Panc1 (cell line): ENCODE data around the gene FYN. TPM values are rescaled to one million over a fixed set of nuclear protein-coding genes. Genes with fewer than 3 reads are reported as not detected.

Experiments used
- ATAC-seq: fragments of 200-7000 bp; cut with Tn5 transposase; 2 replicates; pipeline ENCODE4 v1.9.1; 2020; ENCODE audit warnings: mild to moderate bottlenecking, moderate library complexity
- BruUV-seq: library from RNA; stranded (reverse); fragments of 400-500 nt; replicated peaks from 2 replicates; lab custom pipeline; 2021; lab: Mats Ljungman, UMichigan
- CTCF ChIA-PET: fragments of 300-600 bp; sonication (Branson Sonifier 250); formaldehyde crosslinking; loops from one replicate; lab custom pipeline; 2022; ENCODE audit warnings: antibody characterized with exemption; lab: Charles Lee
- POLR2A ChIA-PET: fragments of 300-600 bp; sonication (Branson Sonifier 250); formaldehyde crosslinking; loops from one replicate; lab custom pipeline; 2022; ENCODE audit warnings: antibody characterized with exemption; lab: Charles Lee
- DNase-seq: peaks from one replicate; pipeline ENCODE4 v3.0.0-alpha.2; 2010; ENCODE audit warnings: low read depth, low spot score
- H3K27ac ChIP-seq: 2 replicates; pipeline ENCODE4 v1.5.1; 2011; ENCODE audit warnings: mild to moderate bottlenecking, low read length, inconsistent platforms
- H3K27me3 ChIP-seq: fragments of 200-500 bp; sonication (Bioruptor generic); 2 replicates; pipeline ENCODE4 v1.6.0; 2014; ENCODE audit warnings: low read length, inconsistent platforms; ENCODE audit not compliant: control insufficient read depth, insufficient read depth
- H3K36me3 ChIP-seq: fragments of 200-500 bp; sonication (Bioruptor generic); 2 replicates; pipeline ENCODE4 v1.5.1; 2014; ENCODE audit warnings: inconsistent platforms, mild to moderate bottlenecking, low read length, moderate library complexity; ENCODE audit not compliant: control insufficient read depth, insufficient read depth
- H3K4me1 ChIP-seq: 2 replicates; pipeline ENCODE4 v1.5.1; 2011; ENCODE audit warnings: inconsistent platforms, mild to moderate bottlenecking, low read length, moderate library complexity; ENCODE audit not compliant: control insufficient read depth, insufficient read depth
- H3K4me3 ChIP-seq, 2 experiments: 2 replicates each; pipeline ENCODE4 v1.5.1; 2011 to 2012; ENCODE audit warnings: low read depth in 2 of 2, low read length in 2 of 2, mild to moderate bottlenecking in 2 of 2, inconsistent platforms in 1 of 2, moderate library complexity in 1 of 2
- H3K9me3 ChIP-seq: fragments of 200-500 bp; sonication (Bioruptor generic); 2 replicates; pipeline ENCODE4 v1.5.1; 2014; ENCODE audit warnings: low read depth, mild to moderate bottlenecking, inconsistent platforms, low read length, moderate library complexity; ENCODE audit not compliant: control insufficient read depth, insufficient read depth
- POLR2AphosphoS5 ChIP-seq: IDR thresholded peaks from 2 replicates; pipeline ENCODE4 v1.6.1; 2012; ENCODE audit warnings: mild to moderate bottlenecking, low read depth, low read length, moderate library complexity
- SIN3A ChIP-seq: IDR thresholded peaks from 2 replicates; pipeline ENCODE4 v1.6.1; 2012; ENCODE audit warnings: low read depth, mild to moderate bottlenecking, low read length, moderate library complexity, borderline replicate concordance; ENCODE audit not compliant: insufficient read depth
- TCF7L2 ChIP-seq: IDR thresholded peaks from 2 replicates; pipeline ENCODE4 v1.6.1; 2011; ENCODE audit warnings: mild to moderate bottlenecking, low read depth, low read length, inconsistent platforms
- in situ Hi-C: cut with HindIII; loops from 2 replicates; pipeline ENCODE4 v1.10.0; 2016; ENCODE audit warnings: low sequenced_read_pairs, low pct_unique_long_range_greater_than_20kb
- intact Hi-C: fragments of 100-400 bp; cut with micrococcal nuclease; formaldehyde crosslinking; loops from one replicate; pipeline ENCODE4 v1.10.0; 2022; ENCODE audit not compliant: unreplicated experiment
- total RNA-seq: library from RNA; stranded (reverse); gene quantifications from one replicate; pipeline ENCODE4 v1.2.1, GENCODE V29; 2021; ENCODE audit not compliant: unreplicated experiment
- TF ChIP-seq, protein P1 (sequence below), 2 experiments: IDR thresholded peaks; 2 replicates each; pipeline ENCODE4 v1.6.1; 2011 to 2012; ENCODE audit warnings: low read depth in 2 of 2, control low read depth in 1 of 2, low read length in 1 of 2, mild to moderate bottlenecking in 1 of 2, moderate library complexity in 1 of 2; ENCODE audit not compliant: insufficient read depth in 1 of 2
- TF ChIP-seq, protein P2 (sequence below): fragments of 450-650 bp; IDR thresholded peaks from 2 replicates; pipeline ENCODE4 v1.5.1; 2017; ENCODE audit warnings: mild to moderate bottlenecking

The FYN gene
- total RNA-seq, 1 experiment from 2014 or later: 4.2 TPM

DNA sequence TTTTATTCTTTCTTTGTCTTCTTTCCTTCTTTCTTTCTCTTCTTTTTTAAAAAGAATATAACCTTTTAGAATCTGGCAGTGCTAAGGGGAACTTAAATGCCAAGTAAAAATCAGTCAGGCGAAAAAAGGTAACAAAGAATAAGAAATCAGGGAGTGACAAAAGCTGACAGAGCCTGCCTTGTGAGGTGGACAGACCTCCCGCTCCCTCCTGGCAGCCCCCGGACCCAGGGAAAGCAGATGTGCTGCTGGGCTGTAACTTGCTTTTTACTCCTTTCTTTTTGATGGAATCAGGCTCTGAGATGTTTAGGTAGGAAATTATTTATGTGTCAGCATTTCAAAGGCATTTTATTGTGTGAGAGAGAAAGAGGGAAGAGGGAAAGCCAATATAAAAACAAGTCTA lies 172.1 kb downstream of the FYN start:
- intact Hi-C loops: no loop called here
- Histone ChIP-seq H3K4me1 (no peaks in the 10 kb centered on the region), H3K4me3 (no peak overlapping the region), H3K9me3 (no peaks in the 10 kb centered on the region), H3K36me3 (no peaks in the 10 kb centered on the region), H3K27ac (no peak overlapping the region), H3K27me3 (no peaks in the 10 kb centered on the region)
- in situ Hi-C loops: no loop called here
- TF ChIP-seq POLR2AphosphoS5: no peak
- TF ChIP-seq, protein P1, sequence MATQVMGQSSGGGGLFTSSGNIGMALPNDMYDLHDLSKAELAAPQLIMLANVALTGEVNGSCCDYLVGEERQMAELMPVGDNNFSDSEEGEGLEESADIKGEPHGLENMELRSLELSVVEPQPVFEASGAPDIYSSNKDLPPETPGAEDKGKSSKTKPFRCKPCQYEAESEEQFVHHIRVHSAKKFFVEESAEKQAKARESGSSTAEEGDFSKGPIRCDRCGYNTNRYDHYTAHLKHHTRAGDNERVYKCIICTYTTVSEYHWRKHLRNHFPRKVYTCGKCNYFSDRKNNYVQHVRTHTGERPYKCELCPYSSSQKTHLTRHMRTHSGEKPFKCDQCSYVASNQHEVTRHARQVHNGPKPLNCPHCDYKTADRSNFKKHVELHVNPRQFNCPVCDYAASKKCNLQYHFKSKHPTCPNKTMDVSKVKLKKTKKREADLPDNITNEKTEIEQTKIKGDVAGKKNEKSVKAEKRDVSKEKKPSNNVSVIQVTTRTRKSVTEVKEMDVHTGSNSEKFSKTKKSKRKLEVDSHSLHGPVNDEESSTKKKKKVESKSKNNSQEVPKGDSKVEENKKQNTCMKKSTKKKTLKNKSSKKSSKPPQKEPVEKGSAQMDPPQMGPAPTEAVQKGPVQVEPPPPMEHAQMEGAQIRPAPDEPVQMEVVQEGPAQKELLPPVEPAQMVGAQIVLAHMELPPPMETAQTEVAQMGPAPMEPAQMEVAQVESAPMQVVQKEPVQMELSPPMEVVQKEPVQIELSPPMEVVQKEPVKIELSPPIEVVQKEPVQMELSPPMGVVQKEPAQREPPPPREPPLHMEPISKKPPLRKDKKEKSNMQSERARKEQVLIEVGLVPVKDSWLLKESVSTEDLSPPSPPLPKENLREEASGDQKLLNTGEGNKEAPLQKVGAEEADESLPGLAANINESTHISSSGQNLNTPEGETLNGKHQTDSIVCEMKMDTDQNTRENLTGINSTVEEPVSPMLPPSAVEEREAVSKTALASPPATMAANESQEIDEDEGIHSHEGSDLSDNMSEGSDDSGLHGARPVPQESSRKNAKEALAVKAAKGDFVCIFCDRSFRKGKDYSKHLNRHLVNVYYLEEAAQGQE (IDR thresholded peaks at IDR 0.05; ENCODE audit: insufficient read depth in 1 of 2, low read depth in 2 of 2, low read length in 1 of 2): no peak
- TF ChIP-seq SIN3A: no peak
- TF ChIP-seq TCF7L2: no peak
- TF ChIP-seq, protein P2, sequence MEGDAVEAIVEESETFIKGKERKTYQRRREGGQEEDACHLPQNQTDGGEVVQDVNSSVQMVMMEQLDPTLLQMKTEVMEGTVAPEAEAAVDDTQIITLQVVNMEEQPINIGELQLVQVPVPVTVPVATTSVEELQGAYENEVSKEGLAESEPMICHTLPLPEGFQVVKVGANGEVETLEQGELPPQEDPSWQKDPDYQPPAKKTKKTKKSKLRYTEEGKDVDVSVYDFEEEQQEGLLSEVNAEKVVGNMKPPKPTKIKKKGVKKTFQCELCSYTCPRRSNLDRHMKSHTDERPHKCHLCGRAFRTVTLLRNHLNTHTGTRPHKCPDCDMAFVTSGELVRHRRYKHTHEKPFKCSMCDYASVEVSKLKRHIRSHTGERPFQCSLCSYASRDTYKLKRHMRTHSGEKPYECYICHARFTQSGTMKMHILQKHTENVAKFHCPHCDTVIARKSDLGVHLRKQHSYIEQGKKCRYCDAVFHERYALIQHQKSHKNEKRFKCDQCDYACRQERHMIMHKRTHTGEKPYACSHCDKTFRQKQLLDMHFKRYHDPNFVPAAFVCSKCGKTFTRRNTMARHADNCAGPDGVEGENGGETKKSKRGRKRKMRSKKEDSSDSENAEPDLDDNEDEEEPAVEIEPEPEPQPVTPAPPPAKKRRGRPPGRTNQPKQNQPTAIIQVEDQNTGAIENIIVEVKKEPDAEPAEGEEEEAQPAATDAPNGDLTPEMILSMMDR: no peak
- DNase-seq (no peak), ATAC-seq (no peak)
- ChIA-PET POLR2A (no interaction called here), CTCF (no interaction called here)
- no TSS peak for BruUV-seq

DNA sequence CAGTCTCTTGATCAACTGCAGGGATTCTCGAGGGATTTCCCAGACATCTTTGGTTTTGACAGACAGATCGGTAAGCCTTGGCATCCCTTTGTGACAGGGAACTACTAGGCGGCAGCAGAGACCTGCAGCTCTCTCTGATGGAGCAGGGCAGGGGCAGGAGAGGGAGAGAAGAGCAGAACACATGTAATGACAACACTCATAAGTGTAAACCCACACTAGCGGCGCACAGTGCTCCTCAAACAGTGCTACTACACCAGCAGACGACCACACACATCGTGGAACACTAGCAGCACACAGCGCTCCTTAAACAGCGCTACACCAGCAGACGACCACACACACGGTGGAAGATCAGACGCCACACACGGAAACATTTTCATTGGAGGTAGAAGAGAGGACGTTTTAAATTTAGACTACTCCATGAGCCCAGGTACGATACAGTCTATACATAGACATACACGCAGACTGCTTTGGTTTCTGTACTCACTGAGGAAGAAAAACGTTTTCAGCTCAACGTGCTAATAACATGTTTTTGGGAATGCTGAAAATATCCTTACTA lies 173.0 kb downstream of the FYN start:
- no TSS peak for BruUV-seq
- Histone ChIP-seq H3K9me3 (no peaks in the 10 kb centered on the region), H3K4me3 (no peak overlapping the region), H3K27me3 (no peaks in the 10 kb centered on the region), H3K4me1 (no peaks in the 10 kb centered on the region), H3K36me3 (no peaks in the 10 kb centered on the region), H3K27ac (no peak overlapping the region)
- ChIA-PET POLR2A (interaction anchor here (0.6 kb wide), 1 partner anchor 362 kb away, joined by 5 read pairs; no protein-coding TSS in a partner anchor), CTCF (no interaction called here)
- intact Hi-C loops: no loop called here
- DNase-seq (no peak), ATAC-seq (peak; percentile 68)
- in situ Hi-C loops: no loop called here
- TF ChIP-seq, protein P1 (IDR thresholded peaks at IDR 0.05; ENCODE audit: insufficient read depth in 1 of 2, low read depth in 2 of 2, low read length in 1 of 2): no peak
- TF ChIP-seq SIN3A (no peak), TCF7L2 (no peak), POLR2AphosphoS5 (no peak)
- TF ChIP-seq, protein P2: no peak
